CD14-positive monocyte (primary cell): Measurements from ENCODE around the gene TMOD1. TPM values are rescaled to one million over a fixed set of nuclear protein-coding genes. Genes with fewer than 3 reads are reported as not detected.

Experiments used
- DNase-seq, 3 donors: peaks; one replicate each; pipeline ENCODE4 v3.0.0-alpha.2; 2011 to 2022
- H2AFZ ChIP-seq: 2 replicates; pipeline ENCODE4 v1.6.0; 2012; ENCODE audit warnings: mild to moderate bottlenecking, low read depth, low read length, inconsistent platforms; ENCODE audit not compliant: insufficient read depth, poor library complexity, severe bottlenecking
- H3K27ac ChIP-seq, 2 donors: 1 replicate in 1 of 2; 2 replicates in 1 of 2; pipeline ENCODE4 v1.5.1; 2012 to 2013; ENCODE audit warnings: low read length in 2 of 2, control low read depth in 1 of 2, inconsistent platforms in 1 of 2, low read depth in 1 of 2, mild to moderate bottlenecking in 1 of 2
- H3K27me3 ChIP-seq, 2 donors: one replicate each; pipeline versions ENCODE4 v1.6.0 to v1.6.1; 2011 to 2013; ENCODE audit warnings: low read length in 2 of 2; ENCODE audit not compliant: control insufficient read depth in 2 of 2, insufficient read depth in 2 of 2
- H3K36me3 ChIP-seq, 2 donors: replicated peaks in 1 of 2; 1 replicate in 1 of 2; 2 replicates in 1 of 2; pipeline versions ENCODE4 v1.5.1 to v1.6.1; 2012 to 2013; ENCODE audit warnings: low read length in 2 of 2, control low read depth in 1 of 2, inconsistent platforms in 1 of 2, mild to moderate bottlenecking in 1 of 2; ENCODE audit not compliant: insufficient read depth in 2 of 2, control insufficient read depth in 1 of 2
- H3K4me1 ChIP-seq, 2 donors: 1 replicate in 1 of 2; 2 replicates in 1 of 2; pipeline versions ENCODE4 v1.5.1 to v1.6.1; 2012 to 2013; ENCODE audit warnings: low read length in 2 of 2, control low read depth in 1 of 2, inconsistent platforms in 1 of 2, mild to moderate bottlenecking in 1 of 2, moderate library complexity in 1 of 2; ENCODE audit not compliant: insufficient read depth in 2 of 2, control insufficient read depth in 1 of 2
- H3K4me2 ChIP-seq: replicated peaks from 2 replicates; pipeline ENCODE3; 2012; ENCODE audit warnings: low read length, moderate library complexity, mild to moderate bottlenecking; ENCODE audit not compliant: poor library complexity, severe bottlenecking; ENCODE audit errors: extremely low read depth
- H3K4me3 ChIP-seq, 3 experiments: fragments of 200-600 bp in 1 of 3; sonication (generic) in 1 of 3; replicated peaks in 1 of 3; 1 replicate in 2 of 3; 2 replicates in 1 of 3; pipeline ENCODE4 v1.5.1; 2011 to 2013; ENCODE audit warnings: low read length in 3 of 3, mild to moderate bottlenecking in 3 of 3, control low read depth in 2 of 3, low read depth in 2 of 3, inconsistent platforms in 1 of 3, moderate library complexity in 1 of 3
- H3K79me2 ChIP-seq: 2 replicates; pipeline ENCODE4 v1.6.0; 2012; ENCODE audit warnings: mild to moderate bottlenecking, control low read depth, inconsistent platforms, low read length, moderate library complexity; ENCODE audit not compliant: insufficient read depth
- H3K9ac ChIP-seq: 2 replicates; pipeline ENCODE4 v1.6.0; 2017; ENCODE audit warnings: low read length, mild to moderate bottlenecking; ENCODE audit not compliant: insufficient read depth, poor library complexity, severe bottlenecking
- H3K9me3 ChIP-seq, 2 donors: replicated peaks in 1 of 2; 1 replicate in 1 of 2; 2 replicates in 1 of 2; pipeline versions ENCODE4 v1.5.1 to v1.6.1; 2012 to 2013; ENCODE audit warnings: low read length in 2 of 2, control low read depth in 1 of 2; ENCODE audit not compliant: control insufficient read depth in 1 of 2, insufficient read depth in 1 of 2
- H4K20me1 ChIP-seq: 2 replicates; pipeline ENCODE4 v1.6.0; 2012; ENCODE audit warnings: mild to moderate bottlenecking, low read length, control low read depth, moderate library complexity; ENCODE audit not compliant: insufficient read depth
- H3K27ac Mint-ChIP-seq, 7 donors: one replicate each; pipeline ENCODE4 v1.8.0; 2020; ENCODE audit warnings: mild to moderate bottlenecking in 7 of 7, mixed read lengths in 7 of 7, moderate library complexity in 6 of 7, inconsistent platforms in 2 of 7
- H3K27me3 Mint-ChIP-seq, 3 donors: one replicate each; pipeline ENCODE4 v1.8.0; 2021 to 2022; ENCODE audit warnings: low read depth in 3 of 3, mild to moderate bottlenecking in 3 of 3, mixed read lengths in 3 of 3, moderate library complexity in 3 of 3, inconsistent platforms in 1 of 3
- H3K36me3 Mint-ChIP-seq, 2 donors: one replicate each; pipeline ENCODE4 v1.8.0; 2020; ENCODE audit warnings: mixed read lengths in 2 of 2, inconsistent platforms in 1 of 2, mild to moderate bottlenecking in 1 of 2
- H3K4me1 Mint-ChIP-seq: one replicate; pipeline ENCODE4 v1.8.0; 2020; ENCODE audit warnings: mild to moderate bottlenecking, mixed read lengths
- H3K4me3 Mint-ChIP-seq, 2 donors: one replicate each; pipeline ENCODE4 v1.8.0; 2020; ENCODE audit warnings: mild to moderate bottlenecking in 2 of 2, mixed read lengths in 2 of 2, moderate library complexity in 1 of 2
- H3K9me3 Mint-ChIP-seq, 7 donors: one replicate each; pipeline ENCODE4 v1.8.0; 2020 to 2022; ENCODE audit warnings: mixed read lengths in 7 of 7, mild to moderate bottlenecking in 6 of 7, moderate library complexity in 6 of 7, inconsistent platforms in 2 of 7
- WGBS: methylation state at CpG from one replicate; pipeline ENCODE4 v1.1.5; 2013; ENCODE audit warnings: missing lambda C conversion rate; ENCODE audit not compliant: insufficient coverage; 5-methylcytosine and 5-hydroxymethylcytosine counted together
- intact Hi-C, 2 donors: fragments of 100-400 bp; cut with micrococcal nuclease; formaldehyde crosslinking; loops; one replicate each; pipeline versions ENCODE4 v1.15.0 to v1.15.1; 2023
- polyA plus RNA-seq, 3 donors: library from polyadenylated mRNA; depleted of rRNA in 1 of 3; unstranded in 2 of 3; stranded (reverse) in 1 of 3; fragments of 300-500 nt in 2 of 3; fragments of >200 nt in 1 of 3; fragmentation: Illumina TruSeq in 2 of 3; gene quantifications; 1 replicate in 2 of 3; 2 replicates in 1 of 3; pipeline ENCODE4 v1.2.3, GENCODE V29; 2012 to 2021
- TF ChIP-seq, protein P1 (sequence below): fragments of 200-600 bp; IDR thresholded peaks from one replicate; pipeline ENCODE4 v1.8.0; 2022; ENCODE audit warnings: antibody characterized with exemption, mild to moderate bottlenecking

The TMOD1 gene
- polyA plus RNA-seq, 3 donors, result 0.09 to 0.81 (median 0.59) TPM

DNA sequence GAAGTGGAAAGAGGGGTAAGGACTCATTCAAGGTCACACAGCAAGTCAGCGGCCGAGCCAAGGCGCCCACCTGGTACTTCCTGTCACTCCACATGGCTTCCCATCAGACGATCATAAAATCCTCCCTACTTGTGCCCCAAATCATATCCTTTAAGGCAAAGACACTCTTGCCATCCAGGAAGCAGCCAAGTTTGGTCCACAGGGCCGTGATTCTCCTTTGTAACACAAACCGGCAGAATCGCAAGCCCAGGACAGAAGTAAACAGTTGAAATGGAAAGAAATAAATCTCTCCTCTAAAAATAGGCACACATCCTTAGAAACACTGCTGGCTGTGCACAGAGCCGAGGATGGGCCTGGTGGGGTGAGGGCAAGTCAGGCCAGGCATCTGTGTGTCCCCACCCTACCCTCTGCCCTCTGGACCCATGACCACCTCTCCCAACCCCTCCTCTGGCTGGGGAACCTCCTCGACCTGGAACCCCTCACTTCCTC is 30.5 kb downstream of the TMOD1 start:
- no peak overlapping the region for H3K4me3 ChIP-seq
- H3K4me1 ChIP-seq, result no peaks in the 10 kb centered on the region
- H3K27ac ChIP-seq, result no peak overlapping the region
- H3K27me3 ChIP-seq, result no peaks in the 10 kb centered on the region
- no peak for DNase-seq
- no peaks in the 10 kb centered on the region for H3K36me3 Mint-ChIP-seq
- no peaks in the 10 kb centered on the region for H4K20me1 ChIP-seq
- H3K36me3 ChIP-seq, result no peaks in the 10 kb centered on the region
- H3K27ac Mint-ChIP-seq, result no peak overlapping the region
- H3K4me3 Mint-ChIP-seq, result no peak overlapping the region
- H3K9me3 Mint-ChIP-seq, result peaks cover 0 to 9% (median 3%) of the 10 kb centered on the region in 7 donors
- H3K9ac ChIP-seq, result no peak overlapping the region
- 80% methylated on average over 4 of the region's 9 CpGs for WGBS
- peaks cover 2 to 4% (median 3%) of the 10 kb centered on the region in 3 donors for H3K27me3 Mint-ChIP-seq
- intact Hi-C loops, result no loop called here
- peaks cover 2% of the 10 kb centered on the region for H3K4me1 Mint-ChIP-seq
- no peak overlapping the region for H3K4me2 ChIP-seq
- no peaks in the 10 kb centered on the region for H3K9me3 ChIP-seq
- TF ChIP-seq, protein P1, sequence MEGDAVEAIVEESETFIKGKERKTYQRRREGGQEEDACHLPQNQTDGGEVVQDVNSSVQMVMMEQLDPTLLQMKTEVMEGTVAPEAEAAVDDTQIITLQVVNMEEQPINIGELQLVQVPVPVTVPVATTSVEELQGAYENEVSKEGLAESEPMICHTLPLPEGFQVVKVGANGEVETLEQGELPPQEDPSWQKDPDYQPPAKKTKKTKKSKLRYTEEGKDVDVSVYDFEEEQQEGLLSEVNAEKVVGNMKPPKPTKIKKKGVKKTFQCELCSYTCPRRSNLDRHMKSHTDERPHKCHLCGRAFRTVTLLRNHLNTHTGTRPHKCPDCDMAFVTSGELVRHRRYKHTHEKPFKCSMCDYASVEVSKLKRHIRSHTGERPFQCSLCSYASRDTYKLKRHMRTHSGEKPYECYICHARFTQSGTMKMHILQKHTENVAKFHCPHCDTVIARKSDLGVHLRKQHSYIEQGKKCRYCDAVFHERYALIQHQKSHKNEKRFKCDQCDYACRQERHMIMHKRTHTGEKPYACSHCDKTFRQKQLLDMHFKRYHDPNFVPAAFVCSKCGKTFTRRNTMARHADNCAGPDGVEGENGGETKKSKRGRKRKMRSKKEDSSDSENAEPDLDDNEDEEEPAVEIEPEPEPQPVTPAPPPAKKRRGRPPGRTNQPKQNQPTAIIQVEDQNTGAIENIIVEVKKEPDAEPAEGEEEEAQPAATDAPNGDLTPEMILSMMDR, result no peak
- no peaks in the 10 kb centered on the region for H3K79me2 ChIP-seq
- no peak overlapping the region for H2AFZ ChIP-seq

DNA sequence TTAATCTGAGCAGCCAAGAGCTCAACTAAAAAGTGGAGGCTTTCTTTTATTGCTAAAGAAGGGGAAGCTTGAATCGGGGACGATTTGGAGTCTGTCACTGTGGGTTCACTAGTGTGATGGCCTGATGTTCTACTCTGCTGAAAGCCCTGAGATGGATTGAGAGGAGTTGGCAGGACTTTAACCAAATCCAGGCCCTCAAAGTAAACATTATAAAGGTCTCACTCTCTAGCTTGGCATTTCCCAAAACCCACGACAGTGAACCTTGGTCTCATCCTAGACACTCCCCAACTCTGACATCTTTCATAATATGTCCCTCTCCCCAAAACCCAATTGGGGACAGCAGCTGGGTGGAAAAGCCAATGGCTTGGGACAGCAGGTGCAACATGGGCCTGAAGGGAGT is 32.7 kb downstream of the TMOD1 start:
- no peak overlapping the region for H3K4me3 Mint-ChIP-seq
- Histone ChIP-seq H3K79me2 (no peaks in the 10 kb centered on the region), H3K9me3 (no peaks in the 10 kb centered on the region), H3K36me3 (no peaks in the 10 kb centered on the region), H3K4me3 (no peak overlapping the region), H3K9ac (no peak overlapping the region), H2AFZ (no peak overlapping the region), H3K4me2 (no peak overlapping the region), H3K4me1 (no peaks in the 10 kb centered on the region), H3K27me3 (no peaks in the 10 kb centered on the region), H4K20me1 (no peaks in the 10 kb centered on the region), H3K27ac (no peak overlapping the region)
- TF ChIP-seq, protein P1, result no peak
- no peak overlapping the region for H3K27ac Mint-ChIP-seq
- peaks cover 2% of the 10 kb centered on the region for H3K4me1 Mint-ChIP-seq
- H3K36me3 Mint-ChIP-seq, result no peaks in the 10 kb centered on the region
- peaks cover 0 to 9% (median 3%) of the 10 kb centered on the region in 7 donors for H3K9me3 Mint-ChIP-seq
- WGBS, result 96% methylated on average over 3 of the region's 3 CpGs
- intact Hi-C loops, result no loop called here
- peaks cover 1 to 4% (median 3%) of the 10 kb centered on the region in 3 donors for H3K27me3 Mint-ChIP-seq
- no peak for DNase-seq
